ENCODE results near the gene TBX19.

Gene TBX19

DNA sequence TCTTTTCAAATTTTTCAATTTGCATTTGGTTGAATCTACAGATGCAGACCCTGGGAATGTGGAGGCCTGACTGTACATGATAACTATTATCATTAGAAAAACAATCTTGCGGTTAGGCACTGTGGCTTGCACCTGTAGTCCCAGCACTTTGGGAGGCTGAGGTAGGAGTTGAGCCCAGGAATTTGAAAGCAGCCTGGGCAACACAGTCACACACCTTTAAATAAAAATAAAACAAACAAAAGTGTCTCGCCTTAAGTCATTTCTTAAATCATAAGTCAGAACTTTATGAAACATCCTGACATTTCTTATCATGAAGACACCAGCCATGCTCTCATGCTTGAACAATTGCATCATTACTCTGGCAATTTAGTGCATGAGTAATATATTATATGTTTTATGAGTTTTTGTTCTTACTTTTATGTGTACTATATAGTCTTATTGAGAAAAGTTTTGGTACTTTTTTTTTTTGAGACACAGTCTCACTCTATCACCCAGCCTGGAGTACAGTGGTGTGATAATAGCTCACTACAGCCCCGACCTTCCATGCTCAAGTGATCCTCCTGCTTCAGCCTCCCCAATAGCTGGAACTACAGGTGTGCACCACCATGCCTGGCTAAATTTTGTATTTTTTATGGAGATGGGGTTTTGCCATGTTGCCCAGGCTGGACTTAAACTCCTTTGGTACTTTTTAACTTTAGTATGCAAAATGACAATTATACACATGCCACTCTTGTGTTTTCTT is 7.8 kb downstream of the TBX19 start:
- peaks cover 12 to 24% of the 10 kb centered on the region in 2 donors for H3K4me1 Mint-ChIP-seq (ENCODE audit: low read depth in 2 of 2)
- ATAC-seq (replicated peaks) (no peak), DNase-seq (no peak)
- H3K36me3 Mint-ChIP-seq (ENCODE audit: insufficient read depth) = no peaks in the 10 kb centered on the region
- no peak overlapping the region for H3K27ac Mint-ChIP-seq
- no peaks in the 10 kb centered on the region for H3K9me3 Mint-ChIP-seq
- no peaks in the 10 kb centered on the region for H3K27me3 Mint-ChIP-seq
- no peak overlapping the region for H3K4me3 Mint-ChIP-seq

DNA sequence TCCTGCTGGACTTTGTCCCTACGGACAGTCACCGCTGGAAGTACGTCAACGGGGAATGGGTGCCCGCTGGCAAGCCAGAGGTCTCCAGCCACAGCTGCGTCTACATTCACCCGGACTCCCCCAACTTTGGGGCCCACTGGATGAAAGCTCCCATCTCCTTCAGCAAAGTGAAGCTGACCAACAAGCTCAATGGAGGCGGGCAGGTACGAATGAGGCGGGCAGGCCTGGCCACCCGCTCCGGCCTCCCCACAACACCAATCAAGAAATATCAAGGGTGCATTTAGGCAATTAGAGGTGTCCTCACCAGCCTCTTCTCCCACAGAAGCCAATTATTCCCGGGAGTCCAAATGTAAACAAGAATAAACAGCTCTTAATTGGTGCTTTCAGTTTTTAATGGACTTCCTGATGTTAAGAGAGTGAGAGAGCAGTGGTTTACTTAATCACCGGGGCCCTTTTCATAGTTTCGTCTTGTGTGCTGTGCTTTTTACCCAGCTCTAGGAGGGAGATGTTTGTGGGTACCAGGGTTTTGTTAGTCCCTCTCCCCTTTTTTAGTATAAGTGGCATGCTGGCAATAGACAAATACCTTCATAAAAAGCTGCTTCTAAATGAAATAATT is 10.7 kb downstream of the TBX19 start:
- H3K27me3 Mint-ChIP-seq = no peaks in the 10 kb centered on the region
- ATAC-seq (replicated peaks) = no peak
- no peaks in the 10 kb centered on the region for H3K9me3 Mint-ChIP-seq
- no peak for DNase-seq
- H3K27ac Mint-ChIP-seq = no peak overlapping the region
- peaks cover 2% of the 10 kb centered on the region for H3K36me3 Mint-ChIP-seq (ENCODE audit: insufficient read depth)
- no peak overlapping the region for H3K4me3 Mint-ChIP-seq
- H3K4me1 Mint-ChIP-seq (ENCODE audit: low read depth in 2 of 2) = peaks cover 7 to 12% of the 10 kb centered on the region in 2 donors

DNA sequence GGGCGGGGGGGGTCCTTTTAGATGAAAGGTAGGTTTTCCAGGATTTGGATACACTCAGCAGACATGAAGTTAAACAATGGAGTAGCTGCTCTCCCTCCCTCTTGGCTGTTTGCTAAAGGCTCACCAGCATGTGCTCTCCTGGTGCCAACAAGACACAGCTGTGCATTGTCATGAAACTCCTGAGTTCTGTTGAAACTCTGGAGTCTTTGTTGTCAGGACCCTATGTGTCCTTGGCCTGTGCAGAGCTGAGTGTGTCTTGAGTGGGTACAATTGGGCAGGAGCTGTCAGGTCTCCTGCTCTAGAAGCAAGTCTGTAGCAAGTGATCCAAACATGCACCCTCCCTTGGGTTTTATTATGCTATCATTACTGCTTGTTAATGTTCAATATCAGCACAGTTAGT is 12.7 kb downstream of the TBX19 start:
- Mint-ChIP-seq H3K4me1 (ENCODE audit: low read depth in 2 of 2) (no peaks in the 10 kb centered on the region), H3K9me3 (no peaks in the 10 kb centered on the region), H3K36me3 (ENCODE audit: insufficient read depth) (peaks cover 2% of the 10 kb centered on the region), H3K27me3 (no peaks in the 10 kb centered on the region), H3K4me3 (no peak overlapping the region), H3K27ac (no peak overlapping the region)
- ATAC-seq (replicated peaks) (no peak), DNase-seq (no peak)

DNA sequence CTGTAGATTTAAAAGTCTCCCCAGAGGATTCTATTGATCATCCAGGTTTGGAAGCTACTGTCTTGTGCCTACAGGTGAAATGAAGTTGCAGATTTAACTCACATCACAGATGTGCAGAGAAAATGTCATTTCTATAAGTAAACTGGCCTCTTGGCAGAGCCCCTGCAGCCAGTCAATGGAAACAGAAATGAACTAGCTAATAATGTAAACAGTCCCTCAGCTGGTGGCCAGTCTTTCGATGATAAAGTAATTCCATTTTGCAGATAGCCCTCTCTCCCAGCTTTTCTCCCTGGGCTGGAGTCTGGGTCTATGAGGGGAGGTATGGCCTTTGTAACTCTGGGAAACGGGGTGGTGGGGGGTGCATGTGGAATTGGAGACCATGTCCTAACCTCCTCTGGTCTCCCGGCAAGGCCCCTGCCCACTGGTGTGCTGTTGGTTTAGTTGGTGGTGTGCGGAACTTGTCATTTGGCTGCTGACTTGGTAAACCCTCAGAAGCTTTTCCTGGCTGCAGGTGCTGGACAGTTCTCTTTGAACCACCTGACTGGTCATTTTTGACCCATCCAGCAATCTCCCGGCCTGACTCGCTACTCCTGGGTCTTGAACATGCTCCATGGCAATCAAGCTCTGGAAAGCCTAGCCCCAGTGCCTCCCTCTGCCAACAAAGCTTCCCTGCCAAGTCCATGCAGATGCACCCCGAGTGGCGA is 14.9 kb downstream of the TBX19 start:
- ATAC-seq (replicated peaks) = no peak
- no peak overlapping the region for H3K4me3 Mint-ChIP-seq
- H3K9me3 Mint-ChIP-seq = no peaks in the 10 kb centered on the region
- no peak overlapping the region for H3K27ac Mint-ChIP-seq
- no peak for DNase-seq
- H3K27me3 Mint-ChIP-seq = no peaks in the 10 kb centered on the region
- H3K36me3 Mint-ChIP-seq (ENCODE audit: insufficient read depth) = peaks cover 2% of the 10 kb centered on the region
- H3K4me1 Mint-ChIP-seq (ENCODE audit: low read depth in 2 of 2) = peaks cover 0 to 5% of the 10 kb centered on the region in 2 donors

DNA sequence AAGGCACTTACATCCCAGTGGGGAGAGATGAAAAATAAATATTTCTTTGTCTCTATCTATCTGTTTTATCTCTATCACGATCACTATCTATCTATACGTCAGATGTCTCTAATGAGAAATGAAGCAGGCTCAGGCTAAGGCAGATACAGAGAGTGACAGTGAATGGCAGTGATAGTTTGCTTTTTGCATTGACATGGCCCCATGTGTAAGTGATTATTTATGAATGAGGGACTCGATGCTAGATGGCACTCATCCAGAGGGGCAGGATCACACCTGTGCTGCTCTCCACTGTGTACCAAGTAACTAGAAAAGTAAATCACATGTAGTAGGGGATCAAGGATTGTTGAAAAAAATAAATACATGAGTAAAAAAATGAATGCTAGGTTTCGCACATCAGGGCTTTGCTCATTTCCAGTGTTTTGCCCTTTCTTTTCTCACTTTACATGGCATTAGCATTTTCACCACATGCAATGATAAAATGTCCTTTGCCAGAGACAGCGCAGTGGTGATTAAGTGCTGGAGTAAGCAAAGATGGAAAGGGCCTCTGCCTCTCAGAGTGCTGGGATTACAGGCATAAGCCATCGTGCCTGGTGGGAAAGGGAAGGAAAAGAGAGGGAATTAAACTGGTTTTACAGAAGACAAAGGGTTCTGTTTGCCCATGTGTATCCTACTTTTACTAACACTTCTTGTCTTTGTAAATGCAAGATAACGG is 16.5 kb downstream of the TBX19 start:
- Mint-ChIP-seq H3K27ac (peak overlapping the region in 1 of 2 donors; percentile 18), H3K4me3 (no peak overlapping the region), H3K9me3 (no peaks in the 10 kb centered on the region), H3K36me3 (ENCODE audit: insufficient read depth) (peaks cover 2% of the 10 kb centered on the region), H3K4me1 (ENCODE audit: low read depth in 2 of 2) (peaks cover 0 to 5% of the 10 kb centered on the region in 2 donors), H3K27me3 (no peaks in the 10 kb centered on the region)
- DNase-seq = no peak
- no peak for ATAC-seq (replicated peaks)

DNA sequence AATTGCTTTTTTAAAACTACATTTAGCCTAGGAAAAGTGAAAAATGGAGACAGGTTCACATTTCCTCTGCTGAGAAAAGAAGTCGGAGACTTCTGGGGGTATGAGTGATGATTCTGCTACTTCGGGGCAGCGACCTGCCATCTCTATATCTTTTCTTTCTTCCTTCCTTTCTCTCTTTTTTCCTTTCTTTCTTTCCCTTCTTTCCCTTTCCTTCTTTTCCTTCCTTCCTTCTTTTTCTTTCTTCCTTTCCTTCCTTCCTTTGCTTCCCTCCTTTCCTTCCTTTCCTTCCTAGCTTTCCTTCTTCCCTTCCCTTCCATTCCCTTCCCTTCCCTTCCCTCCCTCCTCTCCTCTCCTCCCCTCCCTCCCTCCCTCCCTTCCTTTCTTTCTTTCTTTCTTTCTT is 17.8 kb downstream of the TBX19 start:
- DNase-seq (no peak), ATAC-seq (replicated peaks) (no peak)
- peaks cover 2% of the 10 kb centered on the region for H3K36me3 Mint-ChIP-seq (ENCODE audit: insufficient read depth)
- peak overlapping the region in 1 of 2 donors; percentile 49 for H3K27ac Mint-ChIP-seq
- H3K9me3 Mint-ChIP-seq = no peaks in the 10 kb centered on the region
- peaks cover 0 to 5% of the 10 kb centered on the region in 2 donors for H3K4me1 Mint-ChIP-seq (ENCODE audit: low read depth in 2 of 2)
- H3K27me3 Mint-ChIP-seq = no peaks in the 10 kb centered on the region
- no peak overlapping the region for H3K4me3 Mint-ChIP-seq

DNA sequence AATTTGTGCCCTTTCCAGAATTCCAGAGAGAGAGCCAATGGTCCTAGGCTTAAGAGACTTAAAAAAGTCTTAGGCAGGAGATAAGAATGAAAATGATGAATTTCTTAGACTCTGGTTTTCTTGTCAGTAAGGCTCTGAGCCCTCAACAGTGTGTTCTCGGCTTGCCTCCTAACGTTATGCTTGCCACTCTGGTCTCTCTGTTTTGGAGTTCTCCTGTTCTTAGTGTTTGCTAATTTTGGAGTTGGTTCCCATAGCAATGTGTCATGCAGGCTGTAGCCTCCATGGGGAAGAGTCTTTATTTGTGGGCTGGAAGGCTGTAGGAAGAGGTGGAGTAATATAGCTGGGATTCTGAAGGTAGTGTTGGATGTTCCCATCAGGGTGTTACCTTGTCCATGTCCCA is 19.9 kb downstream of the TBX19 start:
- Mint-ChIP-seq H3K9me3 (no peaks in the 10 kb centered on the region), H3K27ac (no peak overlapping the region), H3K36me3 (ENCODE audit: insufficient read depth) (no peaks in the 10 kb centered on the region), H3K4me1 (ENCODE audit: low read depth in 2 of 2) (peaks cover 0 to 5% of the 10 kb centered on the region in 2 donors), H3K27me3 (no peaks in the 10 kb centered on the region), H3K4me3 (no peak overlapping the region)
- DNase-seq (no peak), ATAC-seq (replicated peaks) (no peak)

DNA sequence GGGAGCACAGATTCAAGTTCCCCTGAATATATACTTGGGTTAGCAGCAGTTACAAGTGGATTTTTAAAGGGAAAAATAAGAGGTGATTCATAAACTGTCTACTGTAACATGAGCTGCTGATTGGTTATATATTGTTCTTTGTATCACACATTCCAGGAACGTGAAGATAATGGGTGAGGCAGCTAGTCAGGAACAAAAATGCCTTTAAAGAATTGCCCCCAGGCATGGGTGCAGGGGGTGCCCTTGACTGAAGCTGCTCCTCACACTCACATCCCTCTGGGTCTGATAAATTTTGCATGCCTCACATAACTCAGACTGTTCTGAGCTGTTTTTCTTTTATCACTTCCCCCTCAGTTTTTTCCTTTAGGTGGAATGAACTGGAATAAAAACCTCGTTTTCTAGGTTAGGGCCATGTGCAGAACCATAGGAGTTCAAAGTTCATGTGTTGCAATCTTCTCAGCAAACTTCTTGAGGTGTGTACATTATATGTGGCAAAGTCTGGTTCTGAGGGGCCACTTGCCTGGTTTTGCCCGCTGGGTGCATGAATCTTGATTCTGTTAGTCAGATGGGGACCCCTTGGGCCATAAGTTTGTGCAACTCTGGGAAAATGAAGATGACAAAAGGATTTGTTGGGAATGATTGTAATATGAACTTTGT is 21.1 kb downstream of the TBX19 start:
- Mint-ChIP-seq H3K4me3 (no peak overlapping the region), H3K4me1 (ENCODE audit: low read depth in 2 of 2) (peaks cover 0 to 5% of the 10 kb centered on the region in 2 donors), H3K27me3 (no peaks in the 10 kb centered on the region), H3K36me3 (ENCODE audit: insufficient read depth) (no peaks in the 10 kb centered on the region), H3K9me3 (no peaks in the 10 kb centered on the region), H3K27ac (no peak overlapping the region)
- DNase-seq (no peak), ATAC-seq (replicated peaks) (no peak)

DNA sequence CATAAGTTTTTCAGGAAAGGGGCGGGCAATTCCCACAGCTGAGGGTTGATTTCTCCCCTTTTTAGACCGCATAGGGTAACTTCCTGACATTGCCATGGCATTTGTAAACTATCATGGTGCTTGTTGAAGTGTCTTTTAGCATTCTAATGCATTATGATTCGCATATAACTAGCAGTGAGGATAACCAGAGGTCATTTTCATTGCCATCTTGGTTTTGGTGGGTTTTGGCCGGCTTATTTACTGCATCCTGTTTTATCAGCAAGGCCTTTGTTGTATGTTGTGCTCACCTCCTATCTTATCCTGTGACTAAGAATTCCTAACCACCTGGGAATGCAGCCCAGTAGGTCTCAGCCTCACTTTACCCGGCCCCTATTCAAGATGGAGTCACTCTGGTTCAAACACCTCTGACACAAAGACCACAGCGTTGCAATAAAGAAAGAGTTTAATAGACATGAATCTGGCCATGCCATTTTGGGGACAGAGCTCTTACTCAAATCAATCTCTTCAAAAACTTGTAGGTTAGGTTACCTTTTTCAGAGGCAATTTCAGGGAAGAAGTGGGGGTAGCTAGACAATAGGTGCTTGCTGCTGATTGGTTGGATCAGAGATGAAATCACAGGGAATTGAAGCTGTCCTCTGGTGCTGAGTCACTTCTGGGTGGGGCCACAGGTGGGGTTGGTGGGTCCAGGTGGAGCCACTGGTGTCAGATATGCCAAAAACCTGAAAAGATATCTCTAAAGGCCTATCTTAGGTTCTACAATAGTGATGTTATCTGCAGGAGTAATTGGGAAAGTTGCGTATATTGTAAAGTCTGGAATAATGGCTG is 23.3 kb downstream of the TBX19 start:
- no peak for ATAC-seq (replicated peaks)
- H3K4me3 Mint-ChIP-seq = no peak overlapping the region
- no peaks in the 10 kb centered on the region for H3K27me3 Mint-ChIP-seq
- peaks cover 1% of the 10 kb centered on the region for H3K36me3 Mint-ChIP-seq (ENCODE audit: insufficient read depth)
- no peak overlapping the region for H3K27ac Mint-ChIP-seq
- no peaks in the 10 kb centered on the region for H3K4me1 Mint-ChIP-seq (ENCODE audit: low read depth in 2 of 2)
- H3K9me3 Mint-ChIP-seq = no peaks in the 10 kb centered on the region
- no peak for DNase-seq

DNA sequence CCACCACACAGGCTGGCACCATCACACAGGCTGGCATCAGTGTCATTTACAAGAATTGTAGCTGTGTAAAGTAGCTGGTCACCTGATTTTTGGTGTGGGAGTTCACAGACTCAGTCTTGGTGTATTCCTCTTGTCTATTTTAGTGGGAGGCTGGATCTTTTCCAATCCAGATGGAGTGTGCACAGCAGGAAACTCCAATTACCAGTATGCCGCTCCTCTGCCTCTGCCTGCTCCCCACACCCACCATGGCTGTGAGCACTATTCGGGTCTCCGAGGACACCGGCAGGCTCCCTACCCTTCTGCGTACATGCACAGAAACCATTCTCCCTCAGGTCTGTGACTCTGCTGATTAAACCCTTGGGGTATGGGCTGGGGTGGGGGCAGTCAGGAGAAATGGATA is 24.2 kb downstream of the TBX19 start:
- Mint-ChIP-seq H3K4me1 (ENCODE audit: low read depth in 2 of 2) (no peaks in the 10 kb centered on the region), H3K27ac (no peak overlapping the region), H3K36me3 (ENCODE audit: insufficient read depth) (peaks cover 5% of the 10 kb centered on the region), H3K9me3 (no peaks in the 10 kb centered on the region), H3K27me3 (no peaks in the 10 kb centered on the region), H3K4me3 (no peak overlapping the region)
- DNase-seq (no peak), ATAC-seq (replicated peaks) (no peak)

DNA sequence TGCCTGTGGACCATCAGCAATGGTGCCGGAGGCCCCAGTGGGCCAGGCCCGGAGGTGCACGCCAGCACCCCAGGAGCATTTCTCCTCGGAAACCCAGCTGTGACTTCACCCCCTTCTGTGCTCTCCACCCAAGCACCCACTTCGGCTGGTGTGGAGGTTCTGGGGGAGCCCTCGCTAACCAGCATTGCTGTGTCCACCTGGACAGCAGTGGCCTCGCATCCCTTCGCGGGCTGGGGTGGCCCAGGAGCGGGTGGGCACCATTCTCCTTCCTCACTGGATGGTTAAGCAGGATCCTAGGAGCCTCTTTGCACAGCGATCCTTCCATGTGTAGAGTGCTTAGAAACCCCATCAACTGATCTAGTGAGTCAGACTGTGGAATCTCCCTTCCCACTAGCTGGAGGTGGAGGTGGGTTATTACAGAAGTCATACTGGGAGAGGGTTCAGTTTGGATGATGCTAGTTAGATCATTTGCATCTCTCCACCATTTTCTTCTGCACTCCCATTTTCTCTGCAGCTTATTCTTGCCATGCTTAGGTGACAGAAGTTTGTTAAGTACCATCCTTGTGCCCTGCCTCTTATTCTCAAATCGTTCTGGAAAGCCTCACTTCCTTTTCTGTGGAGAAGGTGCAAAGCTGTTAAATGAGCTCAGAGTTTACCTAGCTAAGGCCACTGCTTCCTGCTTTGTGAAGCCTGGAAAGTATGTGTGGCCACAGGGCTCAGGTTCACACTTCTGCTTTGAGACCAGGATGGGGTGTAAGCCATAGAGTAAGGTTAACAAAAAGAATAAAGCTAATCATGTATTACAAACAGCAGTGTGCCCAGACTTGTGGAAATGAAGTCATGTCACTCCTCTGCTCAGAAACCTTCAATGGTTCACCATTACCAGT is 32.3 kb downstream of the TBX19 start:
- Mint-ChIP-seq H3K4me1 (ENCODE audit: low read depth in 2 of 2) (peaks cover 10 to 11% of the 10 kb centered on the region in 2 donors), H3K36me3 (ENCODE audit: insufficient read depth) (peaks cover 5% of the 10 kb centered on the region), H3K9me3 (no peaks in the 10 kb centered on the region), H3K4me3 (no peak overlapping the region), H3K27ac (peak overlapping the region in 1 of 2 donors; percentile 38), H3K27me3 (no peaks in the 10 kb centered on the region)
- DNase-seq (no peak), ATAC-seq (replicated peaks) (no peak)

DNA sequence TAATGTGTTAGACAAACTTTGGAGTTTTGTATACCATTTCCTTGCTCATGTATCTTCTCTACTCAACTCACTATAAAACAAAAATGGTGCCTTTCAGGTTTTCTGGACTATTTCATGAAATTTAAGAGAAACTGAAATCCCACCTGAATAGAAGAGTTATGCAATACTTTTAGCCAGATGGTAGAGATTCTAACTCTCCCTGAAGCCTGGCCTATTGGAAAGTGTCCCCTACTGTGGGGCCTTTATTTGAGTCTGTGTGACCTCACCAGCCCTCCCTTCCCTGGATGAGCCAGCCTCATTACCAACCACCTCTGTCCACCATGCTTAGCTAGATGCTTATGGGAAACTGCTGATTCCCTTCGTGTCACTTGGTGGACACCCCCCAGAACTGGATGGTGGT is 35.5 kb downstream of the TBX19 start:
- ATAC-seq (replicated peaks) (no peak), DNase-seq (no peak)
- Mint-ChIP-seq H3K27me3 (no peaks in the 10 kb centered on the region), H3K4me1 (ENCODE audit: low read depth in 2 of 2) (peaks cover 18 to 20% of the 10 kb centered on the region in 2 donors), H3K27ac (no peak overlapping the region), H3K4me3 (no peak overlapping the region), H3K36me3 (ENCODE audit: insufficient read depth) (peaks cover 3% of the 10 kb centered on the region), H3K9me3 (no peaks in the 10 kb centered on the region)
